SK-N-SH treated with all-trans-retinoic acid at 6 μM for 48 hours (cell line): ENCODE measurements around the gene ADAMTS6.

Source experiments
- ATAC-seq: fragments of 200-7000 bp; cut with Tn5 transposase; 3 replicates; pipeline ENCODE4 v1.9.1; 2020; ENCODE audit warnings: mild to moderate bottlenecking, moderate library complexity
- ARNTL ChIP-seq: fragments of 450-650 bp; formaldehyde crosslinking; IDR thresholded peaks from 2 replicates; pipeline ENCODE4 v1.5.0; 2020; ENCODE audit warnings: low read depth, mild to moderate bottlenecking, moderate library complexity, borderline replicate concordance
- BACH2 ChIP-seq: fragments of 250-450 bp; sonication (Bioruptor Pico); IDR thresholded peaks from 2 replicates; pipeline ENCODE4 v1.9.0; 2021; ENCODE audit warnings: mild to moderate bottlenecking, borderline replicate concordance
- CREB5 ChIP-seq: fragments of 250-450 bp; sonication (Bioruptor Pico); IDR thresholded peaks from 2 replicates; pipeline ENCODE4 v1.5.1; 2020; ENCODE audit warnings: low read depth, mild to moderate bottlenecking, moderate library complexity
- CSDC2 ChIP-seq: fragments of 250-450 bp; sonication (Bioruptor Pico); IDR thresholded peaks from 2 replicates; pipeline ENCODE4 v1.5.0; 2020; ENCODE audit warnings: mild to moderate bottlenecking, moderate library complexity
- CSRNP3 ChIP-seq: fragments of 250-450 bp; sonication (Bioruptor Pico); IDR thresholded peaks from 2 replicates; pipeline ENCODE4 v1.5.1; 2021; ENCODE audit warnings: mild to moderate bottlenecking, moderate library complexity
- ESRRG ChIP-seq: fragments of 250-450 bp; sonication (Bioruptor Pico); IDR thresholded peaks from 2 replicates; pipeline ENCODE4 v1.6.1; 2021; ENCODE audit warnings: mild to moderate bottlenecking
- ISL1 ChIP-seq: fragments of 250-450 bp; sonication (Bioruptor Pico); IDR thresholded peaks from 2 replicates; pipeline ENCODE4 v2.1.2; 2022; ENCODE audit warnings: mild to moderate bottlenecking, moderate library complexity
- OSR1 ChIP-seq: fragments of 250-450 bp; sonication (Bioruptor Pico); IDR thresholded peaks from 2 replicates; pipeline ENCODE4 v1.8.0; 2022; ENCODE audit warnings: moderate library complexity, mild to moderate bottlenecking, inconsistent platforms
- PATZ1 ChIP-seq: fragments of 250-450 bp; sonication (Bioruptor Pico); IDR thresholded peaks from 2 replicates; pipeline ENCODE4 v1.8.0; 2020; ENCODE audit warnings: mild to moderate bottlenecking, moderate library complexity, borderline replicate concordance
- PPARA ChIP-seq: fragments of 250-450 bp; sonication (Bioruptor Pico); IDR thresholded peaks from 2 replicates; pipeline ENCODE4 v1.5.0; 2020; ENCODE audit warnings: mild to moderate bottlenecking, borderline replicate concordance
- RARB ChIP-seq: fragments of 250-450 bp; sonication (Bioruptor Pico); IDR thresholded peaks from 2 replicates; pipeline ENCODE4 v1.8.0; 2021; ENCODE audit warnings: mild to moderate bottlenecking, moderate library complexity
- SNAI2 ChIP-seq: fragments of 250-450 bp; sonication (Bioruptor Pico); IDR thresholded peaks from 2 replicates; pipeline ENCODE4 v1.5.0; 2020; ENCODE audit warnings: mild to moderate bottlenecking, moderate library complexity
- TOX ChIP-seq: fragments of 250-450 bp; sonication (Bioruptor Pico); IDR thresholded peaks from 2 replicates; pipeline ENCODE4 v1.8.0; 2021; ENCODE audit warnings: mild to moderate bottlenecking, moderate library complexity, borderline replicate concordance
- TSHZ2 ChIP-seq: fragments of 250-450 bp; sonication (Bioruptor Pico); IDR thresholded peaks from 2 replicates; pipeline ENCODE4 v1.5.0; 2020; ENCODE audit warnings: mild to moderate bottlenecking, moderate library complexity
- ZC3H10 ChIP-seq: fragments of 250-450 bp; sonication (Bioruptor Pico); IDR thresholded peaks from 2 replicates; pipeline ENCODE4 v1.5.1; 2021; ENCODE audit warnings: mild to moderate bottlenecking, moderate library complexity
- ZFP3 ChIP-seq: fragments of 250-450 bp; sonication (Bioruptor Pico); IDR thresholded peaks from 2 replicates; pipeline ENCODE4 v1.5.0; 2020; ENCODE audit warnings: mild to moderate bottlenecking, moderate library complexity
- ZNF565 ChIP-seq: fragments of 450-650 bp; formaldehyde crosslinking; conservative IDR thresholded peaks from 2 replicates; pipeline ENCODE4 v1.5.0; 2020; ENCODE audit warnings: low read depth, mild to moderate bottlenecking, moderate library complexity
- ZNF70 ChIP-seq: fragments of 450-650 bp; formaldehyde crosslinking; IDR thresholded peaks from 2 replicates; pipeline ENCODE4 v1.5.0; 2020; ENCODE audit warnings: mild to moderate bottlenecking, moderate library complexity
- ZNF8 ChIP-seq: fragments of 450-650 bp; formaldehyde crosslinking; IDR thresholded peaks from 2 replicates; pipeline ENCODE4 v1.5.0; 2020; ENCODE audit warnings: mild to moderate bottlenecking, moderate library complexity
- TF ChIP-seq, protein P1 (sequence below): fragments of 250-450 bp; sonication (Bioruptor Pico); IDR thresholded peaks from 2 replicates; pipeline ENCODE4 v1.8.0; 2021; ENCODE audit warnings: low read depth, mild to moderate bottlenecking, moderate library complexity, borderline replicate concordance

The ADAMTS6 gene

DNA sequence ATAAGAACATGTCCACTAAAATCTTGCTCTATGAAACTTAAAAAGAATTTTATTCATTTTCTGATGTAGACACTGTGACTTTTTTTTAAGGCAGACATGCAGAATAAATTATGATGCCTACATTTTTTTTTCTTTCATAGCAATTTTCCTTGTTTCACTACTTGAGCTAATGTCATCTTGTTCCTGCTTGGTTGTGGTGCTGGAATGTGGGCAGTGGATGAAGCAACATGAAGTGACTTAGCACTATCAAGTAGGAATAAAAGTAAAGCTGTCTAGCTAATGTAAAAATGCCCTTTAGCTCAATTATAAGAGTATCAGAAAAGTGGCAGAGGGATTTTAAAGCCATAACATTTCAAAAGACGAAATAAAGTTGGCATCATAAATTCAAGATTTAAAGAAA is 191.0 kb downstream of the ADAMTS6 start:
- no peak for ATAC-seq
- TF ChIP-seq ZNF8 (CRISPR knock-in tag) (no peak), ZC3H10 (CRISPR knock-in tag) (no peak), ISL1 (CRISPR knock-in tag) (no peak), RARB (CRISPR knock-in tag) (no peak), TOX (CRISPR knock-in tag) (no peak)
- TF ChIP-seq, all 23 proteins: peak for 0

- TF ChIP-seq ESRRG (CRISPR knock-in tag): no peak
- TF ChIP-seq CSDC2 (CRISPR knock-in tag): no peak
- TF ChIP-seq ARNTL: no peak
- TF ChIP-seq, protein P1, sequence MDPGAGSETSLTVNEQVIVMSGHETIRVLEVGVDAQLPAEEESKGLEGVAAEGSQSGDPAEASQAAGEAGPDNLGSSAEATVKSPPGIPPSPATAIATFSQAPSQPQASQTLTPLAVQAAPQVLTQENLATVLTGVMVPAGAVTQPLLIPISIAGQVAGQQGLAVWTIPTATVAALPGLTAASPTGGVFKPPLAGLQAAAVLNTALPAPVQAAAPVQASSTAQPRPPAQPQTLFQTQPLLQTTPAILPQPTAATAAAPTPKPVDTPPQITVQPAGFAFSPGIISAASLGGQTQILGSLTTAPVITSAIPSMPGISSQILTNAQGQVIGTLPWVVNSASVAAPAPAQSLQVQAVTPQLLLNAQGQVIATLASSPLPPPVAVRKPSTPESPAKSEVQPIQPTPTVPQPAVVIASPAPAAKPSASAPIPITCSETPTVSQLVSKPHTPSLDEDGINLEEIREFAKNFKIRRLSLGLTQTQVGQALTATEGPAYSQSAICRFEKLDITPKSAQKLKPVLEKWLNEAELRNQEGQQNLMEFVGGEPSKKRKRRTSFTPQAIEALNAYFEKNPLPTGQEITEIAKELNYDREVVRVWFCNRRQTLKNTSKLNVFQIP: no peak
- no peak for TF ChIP-seq ISL1 (CRISPR knock-in tag)
- TF ChIP-seq ZC3H10 (CRISPR knock-in tag): no peak
- TF ChIP-seq ZNF565 (CRISPR knock-in tag): no peak
- no peak for TF ChIP-seq TOX (CRISPR knock-in tag)
- no peak for TF ChIP-seq CSRNP3 (CRISPR knock-in tag)
- TF ChIP-seq ZNF8 (CRISPR knock-in tag): no peak
- TF ChIP-seq SNAI2: no peak
- no peak for TF ChIP-seq TSHZ2 (CRISPR knock-in tag)
- no peak for ATAC-seq
Observed at GRCh38 chr5:65288657-65289056, 193.1 kb downstream of the ADAMTS6 start.

DNA sequence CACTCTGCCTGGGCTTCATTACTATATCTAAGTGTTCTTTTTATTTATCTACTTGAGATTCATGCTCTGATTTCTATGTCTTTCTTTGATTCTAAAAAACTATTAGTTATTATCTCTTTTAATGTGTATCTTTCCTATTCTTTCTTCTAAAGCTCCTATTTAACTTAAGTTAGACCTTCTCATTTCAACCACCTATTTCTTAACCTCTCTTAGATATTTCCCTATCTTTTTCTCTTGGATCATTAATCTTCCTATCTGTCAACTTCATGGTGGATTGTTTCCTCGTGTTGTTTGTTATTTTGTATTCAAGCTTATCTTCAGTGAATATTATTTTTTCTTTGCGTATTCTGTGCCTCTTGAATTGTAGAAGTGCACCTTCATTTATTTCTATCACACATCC is 202.1 kb downstream of the ADAMTS6 start:
- no peak for ATAC-seq
- TF ChIP-seq OSR1 (CRISPR knock-in tag) (no peak), CSRNP3 (CRISPR knock-in tag) (no peak), ISL1 (CRISPR knock-in tag) (no peak)

DNA sequence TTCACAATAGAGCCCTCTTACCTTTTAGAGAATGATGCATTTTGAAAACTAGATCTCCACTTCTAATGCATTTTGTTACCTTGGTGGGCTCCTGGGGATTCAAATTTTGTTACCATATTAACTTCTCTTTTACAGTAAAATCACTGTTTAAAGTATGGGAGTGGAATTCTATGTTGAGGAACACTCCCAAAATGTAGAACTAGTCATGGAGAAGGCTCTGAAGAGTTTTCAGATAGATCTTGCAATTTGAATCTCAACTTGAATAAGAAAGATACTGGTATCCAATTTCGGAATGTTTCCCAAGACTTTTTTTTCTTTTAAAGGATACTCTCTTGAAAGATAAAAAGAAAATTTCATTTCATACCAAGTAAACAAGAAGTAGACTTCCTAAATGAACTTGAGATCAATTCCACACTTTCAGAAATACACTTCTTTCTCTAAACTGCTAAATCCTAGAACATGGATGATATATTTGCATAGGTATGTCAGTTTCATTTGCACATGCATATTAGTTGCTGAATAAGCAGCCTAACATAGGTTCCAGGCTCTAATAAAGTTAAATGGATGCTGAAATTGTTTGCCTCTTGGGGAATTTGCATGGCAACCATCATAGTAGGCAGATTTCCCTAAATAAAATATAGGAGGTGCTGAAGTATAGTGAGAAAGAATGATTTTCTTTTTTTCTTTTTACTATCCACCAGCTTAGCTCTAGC is 205.4 kb downstream of the ADAMTS6 start:
- TF ChIP-seq PPARA (no peak), ARNTL (no peak), ZFP3 (no peak), ZNF565 (CRISPR knock-in tag) (no peak), PATZ1 (no peak), ZNF70 (CRISPR knock-in tag) (no peak), RARB (CRISPR knock-in tag) (no peak), CSDC2 (CRISPR knock-in tag) (no peak), ZNF8 (CRISPR knock-in tag) (no peak), BACH2 (no peak), SNAI2 (no peak), CSRNP3 (CRISPR knock-in tag) (no peak), CREB5 (CRISPR knock-in tag) (no peak), ISL1 (CRISPR knock-in tag) (no peak), OSR1 (CRISPR knock-in tag) (no peak)
- TF ChIP-seq, protein P1: no peak
- ATAC-seq: no peak
